Inferior parietal cortex (tissue), 1 donor: Measurements from ENCODE around the gene CD7.

Experiments
- DNase-seq: peaks from one replicate; pipeline ENCODE4 v3.0.0-alpha.2; 2016; ENCODE audit errors: extremely low spot score

CD7 gene

GRCh38 chr17:82298538-82299421 is 18.6 kb downstream of the CD7 start:
- DNase-seq: no peak

DNA sequence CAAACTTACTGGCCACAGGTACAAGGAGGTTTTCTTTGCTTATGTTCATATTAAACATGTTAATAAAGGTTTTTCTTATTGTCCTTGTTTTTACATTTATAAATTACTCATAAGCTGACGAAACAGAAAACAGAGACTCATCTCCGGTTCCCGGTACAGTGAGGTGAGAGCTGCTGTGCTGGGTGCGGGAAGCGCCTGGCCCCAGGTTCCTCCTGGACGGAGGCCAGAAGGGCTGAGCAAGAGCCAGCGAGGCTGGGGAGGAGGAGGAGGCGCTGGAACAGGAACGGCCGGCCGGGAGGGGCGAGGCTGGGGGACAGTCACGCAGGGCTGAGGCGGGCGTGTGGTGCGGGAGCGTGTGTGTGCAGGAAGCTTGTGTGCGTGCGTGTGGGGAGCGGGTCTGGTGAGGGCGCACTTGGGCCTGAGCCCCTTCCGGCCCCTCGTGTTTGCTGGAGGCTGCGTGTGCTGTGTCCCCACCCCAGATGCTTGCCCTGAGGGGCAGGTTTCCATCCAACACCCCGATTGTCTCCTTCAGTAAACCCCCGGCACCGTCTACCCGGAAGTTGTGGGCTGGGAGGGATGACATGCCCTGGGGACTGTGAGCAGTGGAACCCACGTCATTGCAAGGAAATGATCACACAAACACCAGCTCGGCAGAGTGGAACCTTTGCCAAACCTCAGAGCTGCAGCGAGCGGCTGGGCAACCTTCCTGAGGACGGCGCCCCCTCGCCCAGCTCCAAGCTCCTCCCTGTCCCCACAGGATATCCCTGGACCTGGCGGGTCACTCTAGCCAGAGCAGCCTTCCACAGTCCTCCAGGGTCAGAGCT is 19.5 kb downstream of the CD7 start:
- peak; percentile 57 for DNase-seq

GRCh38 chr17:82297280-82297713 is 20.1 kb downstream of the CD7 start:
- peak; percentile 50 for DNase-seq

- DNase-seq: no peak
Observed at GRCh38 chr17:82296511-82297279, 20.7 kb downstream of the CD7 start.

DNA sequence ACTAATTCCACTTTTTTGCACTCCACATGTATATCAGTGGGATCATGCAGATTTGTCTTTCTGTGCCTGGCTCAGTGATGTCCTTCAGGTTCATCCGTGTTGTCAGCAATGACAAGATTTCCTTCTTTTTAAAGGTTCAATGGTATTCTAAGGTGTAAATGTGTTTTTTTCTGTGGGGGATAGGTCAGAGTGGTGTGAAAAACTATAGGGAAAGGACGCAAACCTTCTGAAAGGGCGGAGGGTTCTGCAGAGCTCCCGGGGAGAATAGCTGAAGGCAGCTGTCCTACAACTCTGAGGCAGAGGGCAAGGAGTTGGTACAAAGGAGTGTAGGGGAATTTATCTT is 22.0 kb downstream of the CD7 start:
- DNase-seq: no peak

- no peak for DNase-seq
Observed at GRCh38 chr17:82294064-82294773, 23.2 kb downstream of the CD7 start.

DNA sequence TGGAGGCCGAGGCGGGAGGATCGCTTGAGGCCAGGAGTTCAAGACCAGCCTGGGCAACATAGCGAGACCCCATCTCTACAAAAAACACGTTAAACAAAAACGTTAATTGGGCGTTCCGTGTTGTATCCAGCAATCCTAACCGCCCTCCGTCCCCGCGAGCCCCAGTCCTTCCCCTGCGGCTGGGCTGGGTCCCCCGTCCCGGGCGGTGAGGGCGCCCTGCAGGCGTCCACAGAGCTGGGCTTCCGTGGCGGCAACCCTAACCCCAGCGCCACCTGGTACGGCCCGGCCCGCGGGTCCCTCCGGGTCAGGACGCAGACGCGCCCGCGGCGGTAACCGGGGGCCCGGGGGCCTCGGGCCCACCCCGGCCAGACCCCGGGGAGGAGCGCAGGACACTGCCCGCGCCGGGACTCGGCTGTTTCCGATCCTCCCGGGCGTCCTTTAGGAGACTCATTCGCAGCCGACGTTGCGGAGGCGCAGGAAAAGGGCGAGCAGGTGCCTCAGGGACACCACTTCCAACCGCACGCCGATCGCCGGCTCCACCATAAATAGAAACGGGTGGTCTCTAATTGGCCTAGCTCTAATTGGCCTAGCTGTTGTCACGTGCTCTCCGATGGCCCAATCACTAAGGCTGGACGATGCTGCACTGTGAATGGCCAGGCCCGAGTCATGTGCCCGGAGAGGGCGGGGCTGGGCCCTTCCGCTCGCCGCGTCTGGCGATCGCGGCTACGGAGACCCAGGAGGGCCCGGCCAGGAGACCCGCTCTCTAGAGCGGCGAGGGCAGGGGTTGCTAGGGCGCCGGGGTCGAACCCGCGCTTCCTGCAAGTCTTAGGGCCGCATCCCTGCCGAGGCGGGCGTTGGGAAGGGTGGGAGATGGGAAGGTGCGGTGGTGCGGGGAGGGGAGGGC is 24.9 kb downstream of the CD7 start:
- DNase-seq: peak; percentile 98

DNA sequence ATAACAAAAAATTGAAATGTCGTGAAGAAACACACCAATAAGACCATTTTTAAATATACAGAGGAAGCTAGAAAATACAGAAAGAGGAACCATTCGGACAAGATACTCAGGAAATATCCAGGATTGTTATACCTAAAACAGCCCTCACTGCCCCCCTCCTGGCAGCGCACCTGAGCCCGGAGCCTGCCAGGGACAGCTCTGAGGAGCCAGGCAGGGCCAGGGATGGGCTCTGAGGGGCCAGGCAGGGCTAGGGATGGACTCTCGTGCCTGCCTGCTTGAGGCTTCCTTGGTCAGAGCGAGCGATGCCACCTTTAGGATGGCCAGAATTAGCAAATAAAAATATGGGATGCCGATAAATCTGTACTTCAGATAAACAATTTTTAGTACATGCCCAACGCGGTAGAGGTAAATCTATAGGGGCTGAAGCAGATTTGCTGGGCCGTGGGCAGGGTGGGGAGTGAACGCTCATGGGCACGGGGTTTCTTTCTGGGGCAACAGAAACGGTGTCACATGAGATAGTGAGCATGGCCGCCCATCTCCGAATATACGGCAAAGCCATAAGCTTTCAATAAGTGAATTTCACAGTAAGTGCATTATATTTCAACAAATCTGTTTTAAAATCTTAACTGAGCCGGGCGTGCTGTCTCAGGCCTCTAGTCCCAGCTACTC is 25.7 kb downstream of the CD7 start:
- no peak for DNase-seq

- no peak for DNase-seq
Observed at GRCh38 chr17:82287868-82288801, 29.3 kb downstream of the CD7 start.

DNA sequence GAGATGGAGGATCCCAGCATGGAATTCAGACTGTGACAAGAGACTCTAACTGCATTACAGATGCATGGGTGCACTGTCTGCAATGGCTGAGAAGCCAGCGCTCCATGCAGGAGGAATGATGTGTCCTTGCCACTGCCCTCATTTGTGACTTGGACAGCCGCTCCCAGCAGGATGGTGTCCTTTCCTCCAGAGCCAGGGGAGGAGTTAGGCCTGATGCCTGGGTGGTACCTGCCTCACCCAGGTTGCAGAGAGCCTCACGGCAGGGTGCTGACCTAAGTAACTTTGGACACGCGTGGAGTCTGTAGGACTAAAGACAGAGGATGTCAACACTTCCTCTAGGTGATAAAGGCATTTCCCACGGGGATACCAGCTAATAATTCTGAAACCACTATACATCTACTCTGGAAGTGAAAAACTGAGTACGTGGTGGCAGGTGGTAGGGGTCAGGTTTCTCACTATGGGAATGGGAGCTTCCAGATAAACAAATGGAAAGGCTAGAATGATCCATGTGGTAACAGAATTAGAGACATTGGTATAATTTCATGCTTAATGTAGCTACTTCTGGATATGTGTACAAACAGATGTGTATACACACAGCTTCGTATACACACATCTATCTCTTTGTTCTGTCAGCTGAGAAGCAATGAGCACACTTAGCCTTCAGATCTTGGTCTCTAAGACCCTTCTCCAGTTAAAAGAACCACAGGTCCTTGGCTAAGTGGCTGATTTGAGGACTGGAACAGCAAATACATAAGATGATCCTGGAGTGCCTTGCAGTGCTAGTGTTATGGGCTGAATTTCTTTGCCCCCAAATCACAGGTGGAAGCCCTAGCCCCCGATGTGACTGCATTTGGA is 30.2 kb downstream of the CD7 start:
- no peak for DNase-seq

GRCh38 chr17:82285141-82285540 is 32.3 kb downstream of the CD7 start:
- no peak for DNase-seq

DNA sequence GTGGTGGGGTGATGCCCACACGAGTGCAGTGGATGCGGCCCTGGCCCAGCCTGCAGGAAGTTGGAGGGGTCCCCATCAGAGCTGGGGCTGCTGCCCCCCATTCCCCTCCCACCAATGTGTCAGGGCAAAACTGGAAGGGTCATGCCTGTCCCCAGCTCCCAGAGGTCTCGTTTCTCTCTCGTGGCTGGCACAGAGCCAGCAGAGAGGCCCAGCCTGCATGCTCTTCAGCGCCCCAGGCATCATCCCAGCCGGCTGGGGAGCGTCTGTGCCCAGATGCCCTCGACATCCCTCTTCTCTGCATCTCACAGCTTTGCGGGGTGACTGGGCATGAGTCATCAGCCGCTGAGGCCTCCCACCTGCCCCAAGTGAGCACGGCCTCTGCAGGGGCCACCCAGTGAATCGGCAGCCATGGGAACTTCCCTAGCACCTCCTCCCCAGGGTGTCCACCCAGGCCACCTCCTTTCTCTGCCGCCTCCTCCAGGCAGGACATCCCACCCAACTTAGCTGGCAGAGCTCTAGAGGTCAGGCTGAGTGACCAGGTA is 34.1 kb downstream of the CD7 start:
- DNase-seq: no peak

DNA sequence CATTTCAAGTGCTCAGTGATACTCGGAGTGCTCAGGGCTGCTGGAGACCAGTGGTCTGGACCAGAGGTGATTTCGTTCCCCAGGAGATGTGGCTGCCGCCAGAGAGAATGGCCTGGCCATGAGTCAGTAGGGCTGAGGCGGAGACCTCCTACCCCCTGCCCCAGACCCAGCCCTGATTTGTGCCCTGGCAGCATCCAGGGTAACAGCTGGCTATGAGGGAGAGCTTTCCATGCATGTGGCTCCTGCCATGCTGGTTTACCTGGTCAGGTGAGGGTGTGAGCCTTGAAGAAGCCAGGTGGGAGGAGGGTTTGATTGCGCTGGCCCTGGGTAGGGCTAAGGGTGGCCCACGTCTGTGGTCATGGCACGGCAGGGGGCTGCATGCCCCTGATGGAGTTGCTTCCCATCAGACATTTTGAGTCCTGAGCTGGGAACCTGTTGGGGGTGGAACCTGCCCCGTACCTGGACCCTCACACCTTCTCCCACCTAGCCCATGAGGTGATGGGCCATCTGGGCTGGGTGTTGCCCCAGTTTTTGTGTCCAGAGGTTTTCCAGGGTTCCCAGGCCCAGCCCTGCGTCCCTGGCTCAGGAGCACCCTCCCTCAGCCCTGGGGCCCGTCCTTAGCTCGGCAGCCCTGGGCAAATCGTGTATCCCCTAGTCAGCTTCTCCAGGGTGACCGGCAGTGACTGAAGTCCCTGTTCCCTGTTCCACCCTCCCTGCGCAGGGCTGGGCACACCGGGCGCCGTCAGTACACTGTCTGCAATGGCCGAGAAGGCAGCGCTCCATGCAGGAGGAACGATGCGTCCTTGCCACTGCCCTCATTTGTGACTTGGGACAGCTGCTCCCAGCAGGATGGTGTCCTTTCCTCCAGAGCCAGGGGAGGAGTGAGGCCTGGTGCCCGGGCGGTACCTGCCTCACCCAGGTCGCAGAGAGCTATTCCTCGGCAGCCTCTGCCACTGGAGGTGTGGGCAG is 34.9 kb downstream of the CD7 start:
- DNase-seq: no peak

- DNase-seq: no peak
Observed at GRCh38 chr17:82281502-82282238, 35.7 kb downstream of the CD7 start.

- DNase-seq: no peak
Observed at GRCh38 chr17:82281076-82281475, 36.3 kb downstream of the CD7 start.

- no peak for DNase-seq
Observed at GRCh38 chr17:82280537-82280936, 36.9 kb downstream of the CD7 start.
